K562 (cell line): ENCODE data around the gene LY6G5B. TPM values are rescaled to one million over a fixed set of nuclear protein-coding genes. Genes with fewer than 3 reads are reported as not detected.

ENCODE experiments used
- EP300 ChIP-seq: IDR thresholded peaks from 2 replicates; pipeline ENCODE4 v1.6.1; 2012; ENCODE audit warnings: low read length, improper control_type of control experiment
- FIP1L1 ChIP-seq: fragments of 200-400 bp; formaldehyde crosslinking; IDR thresholded peaks from 2 replicates; pipeline ENCODE4 v1.6.1; 2018; ENCODE audit warnings: mild to moderate bottlenecking, low read depth, low read length; ENCODE audit not compliant: poor library complexity, severe bottlenecking
- MLLT1 ChIP-seq, 2 experiments: fragments of 450-650 bp; IDR thresholded peaks; 2 replicates each; pipeline ENCODE4 v1.6.1; 2016
- NCOA2 ChIP-seq, 2 experiments: fragments of 450-650 bp; IDR thresholded peaks; 2 replicates each; pipeline ENCODE4 v1.6.1; 2018; ENCODE audit warnings: mild to moderate bottlenecking in 2 of 2, moderate library complexity in 1 of 2; ENCODE audit not compliant: partially characterized antibody in 2 of 2
- SMAD2 ChIP-seq: fragments of 150-350 bp; IDR thresholded peaks from 2 replicates; pipeline ENCODE4 v1.6.1; 2014; ENCODE audit warnings: low read depth, mild to moderate bottlenecking, low read length
- SRF ChIP-seq, 2 experiments: fragments of 250-450, 450-650 bp in 1 of 2; sonication (Bioruptor Pico) in 1 of 2; sonication (generic) in 1 of 2; formaldehyde crosslinking; IDR thresholded peaks; 2 replicates each; pipeline versions ENCODE4 v1.5.0 to v1.5.1; 2020 to 2022; ENCODE audit warnings: mild to moderate bottlenecking in 1 of 2, missing genetic modification reagents in 1 of 2
- TRIM24 ChIP-seq, 2 experiments: fragments of 450-650 bp; IDR thresholded peaks; 2 replicates each; pipeline ENCODE4 v1.6.1; 2016
- ZBTB11 ChIP-seq, 3 experiments: fragments of 200-800 bp in 1 of 3; fragments of 250-450 bp in 1 of 3; fragments of 450-650 bp in 1 of 3; sonication (Bioruptor Pico) in 1 of 3; sonication (Bioruptor generic) in 1 of 3; formaldehyde crosslinking in 1 of 3; IDR thresholded peaks; 2 replicates each; pipeline versions ENCODE4 v1.6.1 to v1.8.0; 2016 to 2022; ENCODE audit warnings: mild to moderate bottlenecking in 2 of 3, missing genetic modification characterization in 2 of 3, missing compliant biosample characterization in 1 of 3, moderate library complexity in 1 of 3
- ZNF316 ChIP-seq: fragments of 450-650 bp; IDR thresholded peaks from 2 replicates; pipeline ENCODE4 v1.6.1; 2016
- ZNF707 ChIP-seq: fragments of 250-450 bp; sonication (Bioruptor Pico); conservative IDR thresholded peaks from 2 replicates; pipeline ENCODE4 v1.8.0; 2022; ENCODE audit warnings: inconsistent platforms, mild to moderate bottlenecking, moderate library complexity
- polyA plus RNA-seq, 8 experiments: library from polyadenylated mRNA; depleted of rRNA in 4 of 8; stranded (reverse) in 5 of 8; unstranded in 3 of 8; fragments of >200 nt; fragmentation: Nextera tagmentation in 2 of 8; fragmentation: Illumina TruSeq in 1 of 8; extraction: Ambion mirVana in 2 of 8; extraction: Trizol in 1 of 8; gene quantifications; 2 replicates each; pipeline versions ENCODE4 v1.2.1 to v1.2.3, GENCODE V29; 2011 to 2014; ENCODE audit warnings: inconsistent platforms in 1 of 8, missing spikeins in 1 of 8
- total RNA-seq, 7 experiments: library from RNA; depleted of rRNA in 6 of 7; stranded (reverse); fragments of >200 nt in 6 of 7; fragmentation: Illumina TruSeq in 2 of 7; extraction: Trizol in 2 of 7; gene quantifications; 2 replicates each; pipeline versions ENCODE4 v1.2.1 to v1.2.3, GENCODE V29; 2011 to 2021; ENCODE audit warnings: low replicate concordance in 1 of 7
- TF ChIP-seq, protein P1 (sequence below), 2 experiments: fragments of 450-650 bp; formaldehyde crosslinking in 1 of 2; IDR thresholded peaks; 2 replicates each; pipeline versions ENCODE4 v1.4.0 to v1.6.1; 2014 to 2020; ENCODE audit warnings: mild to moderate bottlenecking in 2 of 2, borderline replicate concordance in 1 of 2, low read depth in 1 of 2

The LY6G5B gene
- total and polyA plus RNA-seq, 9 of the 15 experiments (the other 6 are each of a cell fraction or from before 2014, with no cell fraction given): 6.0 to 27.0 (median 7.5) TPM

DNA sequence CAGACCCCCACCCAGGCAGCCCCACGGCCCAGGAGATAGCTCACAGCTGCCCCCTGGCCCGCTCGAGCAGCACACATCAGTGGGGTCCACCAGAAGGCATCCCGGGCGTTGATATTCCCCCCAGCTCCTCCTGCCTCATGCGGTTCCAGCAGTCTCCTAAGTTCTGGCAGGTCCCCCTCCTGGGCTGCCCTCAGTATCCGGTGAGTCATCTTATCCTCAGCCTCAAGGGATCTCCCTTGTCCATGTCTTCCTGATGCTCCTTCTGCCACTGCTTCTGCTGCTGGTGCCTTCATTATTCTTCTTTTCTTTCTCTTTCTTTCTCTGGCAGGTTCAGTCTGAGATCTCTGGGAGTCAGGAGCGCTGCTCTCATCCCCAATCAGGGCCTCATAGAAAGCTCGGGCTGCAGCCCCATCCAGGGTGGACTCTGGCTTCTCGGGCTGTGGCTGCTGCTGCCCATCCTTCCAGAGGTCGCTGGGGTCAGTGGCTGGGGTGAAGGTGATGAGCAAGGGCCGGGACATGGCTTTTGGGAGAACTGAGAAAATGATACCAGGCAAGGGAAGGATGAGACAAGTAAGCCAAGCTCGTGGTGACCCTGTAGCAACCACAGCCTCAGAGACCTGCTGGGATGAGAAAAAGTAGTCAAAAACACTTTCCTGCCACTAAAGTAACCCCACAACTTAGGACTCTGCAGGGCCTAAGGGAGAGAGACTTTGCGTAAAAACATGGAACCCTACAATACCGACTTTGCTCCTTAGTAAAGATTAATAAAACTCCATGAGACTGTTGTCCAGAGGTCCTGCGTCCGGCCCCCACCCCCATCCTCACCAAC lies 5.6 kb upstream of the LY6G5B start (continued):
- TF ChIP-seq ZBTB11 (CRISPR knock-in tag; IDR thresholded peaks at IDR 0.05) (0 out of 6 replicates have a peak, but pooled peaks of 1 of the 3 experiments have one; percentile 10), ZNF707 (CRISPR knock-in tag) (no peak), NCOA2 (IDR thresholded peaks at IDR 0.05; ENCODE audit: partially characterized antibody in 2 of 2) (no peak), TRIM24 (IDR thresholded peaks at IDR 0.05) (peak in 1 of 2 experiments; percentile 38; a peak in 1 of 4 replicates), ZNF316 (peak; percentile 64), MLLT1 (IDR thresholded peaks at IDR 0.05) (peak; percentile 9 to 71; a peak in 3 of 4 replicates), SRF (CRISPR knock-in tag; IDR thresholded peaks at IDR 0.05) (0 out of 4 replicates have a peak, but pooled peaks of 1 of the 2 experiments have one; percentile 46), FIP1L1 (no peak), EP300 (peak; percentile 58; the same call in 1 of the 2 replicates), SMAD2 (no peak)
- TF ChIP-seq, protein P1, sequence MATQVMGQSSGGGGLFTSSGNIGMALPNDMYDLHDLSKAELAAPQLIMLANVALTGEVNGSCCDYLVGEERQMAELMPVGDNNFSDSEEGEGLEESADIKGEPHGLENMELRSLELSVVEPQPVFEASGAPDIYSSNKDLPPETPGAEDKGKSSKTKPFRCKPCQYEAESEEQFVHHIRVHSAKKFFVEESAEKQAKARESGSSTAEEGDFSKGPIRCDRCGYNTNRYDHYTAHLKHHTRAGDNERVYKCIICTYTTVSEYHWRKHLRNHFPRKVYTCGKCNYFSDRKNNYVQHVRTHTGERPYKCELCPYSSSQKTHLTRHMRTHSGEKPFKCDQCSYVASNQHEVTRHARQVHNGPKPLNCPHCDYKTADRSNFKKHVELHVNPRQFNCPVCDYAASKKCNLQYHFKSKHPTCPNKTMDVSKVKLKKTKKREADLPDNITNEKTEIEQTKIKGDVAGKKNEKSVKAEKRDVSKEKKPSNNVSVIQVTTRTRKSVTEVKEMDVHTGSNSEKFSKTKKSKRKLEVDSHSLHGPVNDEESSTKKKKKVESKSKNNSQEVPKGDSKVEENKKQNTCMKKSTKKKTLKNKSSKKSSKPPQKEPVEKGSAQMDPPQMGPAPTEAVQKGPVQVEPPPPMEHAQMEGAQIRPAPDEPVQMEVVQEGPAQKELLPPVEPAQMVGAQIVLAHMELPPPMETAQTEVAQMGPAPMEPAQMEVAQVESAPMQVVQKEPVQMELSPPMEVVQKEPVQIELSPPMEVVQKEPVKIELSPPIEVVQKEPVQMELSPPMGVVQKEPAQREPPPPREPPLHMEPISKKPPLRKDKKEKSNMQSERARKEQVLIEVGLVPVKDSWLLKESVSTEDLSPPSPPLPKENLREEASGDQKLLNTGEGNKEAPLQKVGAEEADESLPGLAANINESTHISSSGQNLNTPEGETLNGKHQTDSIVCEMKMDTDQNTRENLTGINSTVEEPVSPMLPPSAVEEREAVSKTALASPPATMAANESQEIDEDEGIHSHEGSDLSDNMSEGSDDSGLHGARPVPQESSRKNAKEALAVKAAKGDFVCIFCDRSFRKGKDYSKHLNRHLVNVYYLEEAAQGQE (IDR thresholded peaks at IDR 0.05; ENCODE audit: borderline replicate concordance): no peak; the same call in 1 of the 2 replicates
- TF ChIP-seq, protein P1 (CRISPR knock-in tag; IDR thresholded peaks at IDR 0.05; ENCODE audit: low read depth): no peak
